PC-3 (cell line): Measurements from ENCODE around the gene LRBA.

Source experiments
- CTCF ChIP-seq: fragments of 300-600 bp; sonication (generic); conservative IDR thresholded peaks from 2 replicates; pipeline ENCODE4 v1.5.1; 2017; ENCODE audit warnings: antibody characterized with exemption, low read depth, mild to moderate bottlenecking, low read length
- EZH2 ChIP-seq: fragments of 300-600 bp; sonication (generic); IDR thresholded peaks from one replicate; pipeline ENCODE4 v1.6.1; 2017; ENCODE audit warnings: antibody characterized with exemption, mild to moderate bottlenecking, low read length; ENCODE audit not compliant: unreplicated experiment
- EZH2phosphoT487 ChIP-seq: fragments of 300-600 bp; sonication (generic); IDR thresholded peaks from 2 replicates; pipeline ENCODE4 v1.6.1; 2018; ENCODE audit warnings: mild to moderate bottlenecking, antibody characterized with exemption, low read length, borderline replicate concordance

GRCh38 chr4:150714462-150715438 is 300.3 kb downstream of the LRBA start:
- TF ChIP-seq EZH2phosphoT487, result no peak
- no peak for TF ChIP-seq CTCF
- TF ChIP-seq EZH2, result no peak
